DOHH2 (cell line): ENCODE results near the gene RASGEF1C.

ENCODE experiments used
- EZH2phosphoT487 ChIP-seq: fragments of 200-600 bp; sonication (generic); IDR thresholded peaks from 2 replicates; pipeline ENCODE4 v1.6.1; 2017; ENCODE audit warnings: borderline replicate concordance, mild to moderate bottlenecking, antibody characterized with exemption, low read length, moderate library complexity, mixed read lengths
- TF ChIP-seq, protein P1 (sequence below): fragments of 200-600 bp; sonication (generic); IDR thresholded peaks from one replicate; pipeline ENCODE4 v1.5.1; 2014; ENCODE audit warnings: antibody characterized with exemption, mild to moderate bottlenecking, low read depth, low read length; ENCODE audit not compliant: poor library complexity, severe bottlenecking

DNA sequence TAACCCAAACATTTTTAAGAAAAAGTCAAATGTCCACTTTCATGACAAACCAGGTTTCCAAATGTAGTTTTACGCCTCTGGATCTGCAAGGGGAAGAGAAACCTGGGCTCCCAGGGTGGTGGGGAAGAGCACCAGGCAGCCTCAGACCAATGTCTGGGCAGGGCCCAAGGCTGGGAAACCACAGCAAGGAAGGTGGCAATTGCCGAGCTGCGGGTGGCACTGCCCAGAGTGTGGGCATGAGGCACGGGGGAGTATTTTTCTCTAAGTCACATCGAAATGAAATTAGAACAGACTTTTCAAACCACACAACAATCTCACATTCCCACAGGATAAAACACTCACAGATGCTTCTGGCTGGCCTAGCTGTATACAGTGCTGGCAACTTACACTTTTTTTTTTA is 32.6 kb upstream of the RASGEF1C start:
- TF ChIP-seq, protein P1, sequence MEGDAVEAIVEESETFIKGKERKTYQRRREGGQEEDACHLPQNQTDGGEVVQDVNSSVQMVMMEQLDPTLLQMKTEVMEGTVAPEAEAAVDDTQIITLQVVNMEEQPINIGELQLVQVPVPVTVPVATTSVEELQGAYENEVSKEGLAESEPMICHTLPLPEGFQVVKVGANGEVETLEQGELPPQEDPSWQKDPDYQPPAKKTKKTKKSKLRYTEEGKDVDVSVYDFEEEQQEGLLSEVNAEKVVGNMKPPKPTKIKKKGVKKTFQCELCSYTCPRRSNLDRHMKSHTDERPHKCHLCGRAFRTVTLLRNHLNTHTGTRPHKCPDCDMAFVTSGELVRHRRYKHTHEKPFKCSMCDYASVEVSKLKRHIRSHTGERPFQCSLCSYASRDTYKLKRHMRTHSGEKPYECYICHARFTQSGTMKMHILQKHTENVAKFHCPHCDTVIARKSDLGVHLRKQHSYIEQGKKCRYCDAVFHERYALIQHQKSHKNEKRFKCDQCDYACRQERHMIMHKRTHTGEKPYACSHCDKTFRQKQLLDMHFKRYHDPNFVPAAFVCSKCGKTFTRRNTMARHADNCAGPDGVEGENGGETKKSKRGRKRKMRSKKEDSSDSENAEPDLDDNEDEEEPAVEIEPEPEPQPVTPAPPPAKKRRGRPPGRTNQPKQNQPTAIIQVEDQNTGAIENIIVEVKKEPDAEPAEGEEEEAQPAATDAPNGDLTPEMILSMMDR = no peak
- TF ChIP-seq EZH2phosphoT487 = no peak
